HG02943 (cell line): ENCODE data around the gene IFI44.

Experiments
- ATAC-seq: cut with Tn5 transposase; IDR thresholded peaks from one replicate; pipeline ENCODE4 v1.9.1; 2021; ENCODE audit warnings: mild to moderate bottlenecking, low read depth, moderate library complexity; ENCODE audit not compliant: unreplicated experiment

IFI44 gene

DNA sequence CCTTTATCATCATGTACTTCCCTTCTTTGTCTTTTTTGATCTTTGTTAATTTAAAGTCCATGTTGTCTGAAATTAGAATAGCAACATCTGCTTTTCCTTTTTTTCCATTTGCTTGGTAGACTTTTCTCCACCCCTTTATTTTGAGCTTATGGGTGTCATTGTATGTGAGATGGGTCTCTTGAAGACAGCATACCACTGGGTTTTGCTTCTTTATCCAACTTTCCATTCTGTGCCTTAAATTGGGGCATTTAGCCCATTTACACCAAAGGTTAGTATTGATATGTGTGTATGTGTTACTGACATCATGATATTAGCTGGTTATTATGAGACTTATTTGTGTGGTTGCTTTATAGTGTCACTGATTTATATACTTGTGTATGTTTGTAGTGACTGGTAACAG is 50.2 kb downstream of the IFI44 start:
- ATAC-seq: no peak

DNA sequence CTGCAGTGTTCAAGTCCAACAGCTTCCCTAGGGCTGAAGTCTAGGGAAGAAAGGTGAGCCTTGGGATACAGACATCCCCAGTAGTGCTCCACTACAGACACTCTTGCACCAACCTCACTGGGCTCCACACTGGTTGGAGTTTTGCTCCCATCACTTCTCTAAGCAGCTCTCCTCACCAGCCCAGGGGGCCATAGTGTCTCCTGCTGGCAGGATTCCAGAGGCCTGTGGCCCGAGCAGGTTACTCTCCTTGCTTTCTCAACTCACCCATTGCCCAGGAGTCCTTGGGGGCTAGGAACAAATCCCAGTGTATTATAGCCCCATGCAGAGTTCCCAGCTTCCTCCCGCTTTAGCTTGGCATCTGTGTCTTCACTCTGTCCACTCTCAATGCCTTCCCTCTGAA is 52.8 kb downstream of the IFI44 start:
- no peak for ATAC-seq

DNA sequence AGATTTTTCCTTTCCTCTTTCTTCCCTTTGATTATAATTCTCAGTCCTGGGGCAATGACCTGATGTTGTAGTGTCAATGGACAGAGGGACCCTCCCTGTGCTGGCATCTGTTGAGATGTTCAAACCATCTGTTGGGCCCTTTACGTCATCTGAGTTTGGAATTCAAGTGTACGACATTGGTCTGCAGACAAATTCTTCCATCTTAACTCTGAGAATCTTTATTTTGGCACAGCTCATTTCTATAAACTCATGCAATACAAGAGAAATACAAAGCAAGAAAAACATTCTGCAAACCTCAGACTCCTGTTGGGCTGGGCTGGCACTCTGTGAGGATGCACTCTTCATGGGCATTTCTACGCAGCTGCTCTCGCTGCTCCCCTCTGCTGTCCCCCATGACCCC is 54.2 kb downstream of the IFI44 start:
- ATAC-seq: no peak

GRCh38 chr1:78712467-78713051 is 62.9 kb downstream of the IFI44 start:
- ATAC-seq: no peak

DNA sequence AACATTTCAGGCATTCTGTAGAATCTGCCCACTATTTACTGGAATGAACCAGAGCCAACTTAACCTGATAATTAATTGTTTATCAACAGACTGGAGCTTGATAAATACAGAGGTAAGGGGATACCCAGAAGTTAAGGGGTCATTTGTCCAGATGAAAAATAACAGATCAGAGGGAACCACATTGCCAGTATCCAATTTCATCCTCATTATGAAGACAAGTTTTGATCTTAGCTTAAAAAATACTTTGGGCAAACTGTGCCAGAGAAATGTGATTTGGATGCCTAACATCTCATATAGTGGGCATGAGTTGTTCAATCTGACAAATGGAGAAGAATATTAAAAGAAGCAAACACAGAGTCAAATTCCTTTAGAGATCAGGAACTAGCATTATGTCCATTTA is 63.7 kb downstream of the IFI44 start:
- no peak for ATAC-seq
